Body of pancreas (tissue), 4 donors: ENCODE measurements around the gene TDRD9.

Source experiments
- POLR2A ChIP-seq, 3 donors: fragments of 450-650 bp; IDR thresholded peaks; one replicate each; pipeline ENCODE4 v1.6.1; 2016; ENCODE audit warnings: antibody characterized with exemption in 3 of 3, mild to moderate bottlenecking in 2 of 3
- TF ChIP-seq, protein P1 (sequence below), 7 experiments: fragments of 450-650 bp in 4 of 7; fragments of 200-600 bp in 3 of 7; sonication (generic) in 3 of 7; IDR thresholded peaks; one replicate each; pipeline ENCODE4 v1.5.1; 2016 to 2019; ENCODE audit warnings: antibody characterized with exemption in 7 of 7

DNA sequence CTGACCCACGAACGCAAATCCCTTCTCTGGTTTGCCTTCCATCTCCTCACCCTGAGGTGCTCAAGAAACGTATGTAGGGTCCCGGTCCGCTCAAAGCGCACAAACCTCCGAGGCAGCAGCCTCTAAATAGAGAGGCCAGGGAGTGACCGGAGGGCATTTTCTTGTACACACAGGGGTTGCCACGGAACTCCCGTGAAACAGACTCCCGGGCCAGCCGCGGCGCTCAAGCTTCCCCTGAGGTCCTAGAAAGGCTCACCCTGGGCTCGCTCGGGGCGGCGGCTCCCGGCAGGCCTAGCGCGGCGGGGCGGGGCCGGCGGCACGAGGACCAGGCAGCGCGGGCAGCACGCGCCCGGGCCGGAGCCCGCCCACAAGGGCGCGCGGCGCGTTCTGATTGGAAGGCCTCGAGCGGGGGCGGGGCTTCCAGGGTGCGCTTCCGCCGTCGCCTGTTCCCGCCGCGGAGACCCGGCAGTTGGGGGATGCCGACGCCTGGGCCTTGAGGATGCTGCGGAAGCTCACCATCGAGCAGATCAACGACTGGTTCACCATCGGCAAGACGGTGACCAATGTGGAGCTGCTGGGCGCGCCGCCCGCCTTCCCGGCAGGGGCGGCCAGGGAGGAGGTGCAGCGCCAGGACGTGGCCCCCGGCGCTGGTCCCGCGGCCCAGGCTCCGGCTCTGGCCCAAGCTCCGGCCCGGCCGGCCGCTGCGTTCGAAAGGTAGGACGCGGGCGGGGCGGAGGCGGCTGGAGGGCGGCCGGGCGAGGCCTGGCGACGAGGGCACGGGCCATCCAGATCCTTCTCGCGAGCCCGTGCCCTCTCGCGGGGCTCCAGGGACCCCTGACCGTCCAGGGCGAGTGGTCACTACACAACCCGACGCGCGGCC is at the start of gene TDRD9:
- no peak for TF ChIP-seq POLR2A (IDR thresholded peaks at IDR 0.05)
- TF ChIP-seq, protein P1, sequence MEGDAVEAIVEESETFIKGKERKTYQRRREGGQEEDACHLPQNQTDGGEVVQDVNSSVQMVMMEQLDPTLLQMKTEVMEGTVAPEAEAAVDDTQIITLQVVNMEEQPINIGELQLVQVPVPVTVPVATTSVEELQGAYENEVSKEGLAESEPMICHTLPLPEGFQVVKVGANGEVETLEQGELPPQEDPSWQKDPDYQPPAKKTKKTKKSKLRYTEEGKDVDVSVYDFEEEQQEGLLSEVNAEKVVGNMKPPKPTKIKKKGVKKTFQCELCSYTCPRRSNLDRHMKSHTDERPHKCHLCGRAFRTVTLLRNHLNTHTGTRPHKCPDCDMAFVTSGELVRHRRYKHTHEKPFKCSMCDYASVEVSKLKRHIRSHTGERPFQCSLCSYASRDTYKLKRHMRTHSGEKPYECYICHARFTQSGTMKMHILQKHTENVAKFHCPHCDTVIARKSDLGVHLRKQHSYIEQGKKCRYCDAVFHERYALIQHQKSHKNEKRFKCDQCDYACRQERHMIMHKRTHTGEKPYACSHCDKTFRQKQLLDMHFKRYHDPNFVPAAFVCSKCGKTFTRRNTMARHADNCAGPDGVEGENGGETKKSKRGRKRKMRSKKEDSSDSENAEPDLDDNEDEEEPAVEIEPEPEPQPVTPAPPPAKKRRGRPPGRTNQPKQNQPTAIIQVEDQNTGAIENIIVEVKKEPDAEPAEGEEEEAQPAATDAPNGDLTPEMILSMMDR (IDR thresholded peaks at IDR 0.05) = no peak
